ENCODE results near the gene SRRM5.

SRRM5 gene

GRCh38 chr19:43626838-43627237, 14.9 kb downstream of the SRRM5 start:
- TF ChIP-seq, protein P1, sequence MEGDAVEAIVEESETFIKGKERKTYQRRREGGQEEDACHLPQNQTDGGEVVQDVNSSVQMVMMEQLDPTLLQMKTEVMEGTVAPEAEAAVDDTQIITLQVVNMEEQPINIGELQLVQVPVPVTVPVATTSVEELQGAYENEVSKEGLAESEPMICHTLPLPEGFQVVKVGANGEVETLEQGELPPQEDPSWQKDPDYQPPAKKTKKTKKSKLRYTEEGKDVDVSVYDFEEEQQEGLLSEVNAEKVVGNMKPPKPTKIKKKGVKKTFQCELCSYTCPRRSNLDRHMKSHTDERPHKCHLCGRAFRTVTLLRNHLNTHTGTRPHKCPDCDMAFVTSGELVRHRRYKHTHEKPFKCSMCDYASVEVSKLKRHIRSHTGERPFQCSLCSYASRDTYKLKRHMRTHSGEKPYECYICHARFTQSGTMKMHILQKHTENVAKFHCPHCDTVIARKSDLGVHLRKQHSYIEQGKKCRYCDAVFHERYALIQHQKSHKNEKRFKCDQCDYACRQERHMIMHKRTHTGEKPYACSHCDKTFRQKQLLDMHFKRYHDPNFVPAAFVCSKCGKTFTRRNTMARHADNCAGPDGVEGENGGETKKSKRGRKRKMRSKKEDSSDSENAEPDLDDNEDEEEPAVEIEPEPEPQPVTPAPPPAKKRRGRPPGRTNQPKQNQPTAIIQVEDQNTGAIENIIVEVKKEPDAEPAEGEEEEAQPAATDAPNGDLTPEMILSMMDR (IDR thresholded peaks at IDR 0.05; ENCODE audit: insufficient read depth, low read length, poor library complexity, severe bottlenecking), result no peak
- Histone ChIP-seq H3K27me3 (replicated peaks; ENCODE audit: control insufficient read depth, insufficient read depth, low read length) (no peaks in the 10 kb centered on the region), H3K36me3 (ENCODE audit: control insufficient read depth, insufficient read depth, low read length) (no peaks in the 10 kb centered on the region), H3K4me3 (replicated peaks; ENCODE audit: low read depth, low read length) (no peak overlapping the region)
- DNase-seq (ENCODE audit: extremely low read depth, insufficient read length), result no peak

DNA sequence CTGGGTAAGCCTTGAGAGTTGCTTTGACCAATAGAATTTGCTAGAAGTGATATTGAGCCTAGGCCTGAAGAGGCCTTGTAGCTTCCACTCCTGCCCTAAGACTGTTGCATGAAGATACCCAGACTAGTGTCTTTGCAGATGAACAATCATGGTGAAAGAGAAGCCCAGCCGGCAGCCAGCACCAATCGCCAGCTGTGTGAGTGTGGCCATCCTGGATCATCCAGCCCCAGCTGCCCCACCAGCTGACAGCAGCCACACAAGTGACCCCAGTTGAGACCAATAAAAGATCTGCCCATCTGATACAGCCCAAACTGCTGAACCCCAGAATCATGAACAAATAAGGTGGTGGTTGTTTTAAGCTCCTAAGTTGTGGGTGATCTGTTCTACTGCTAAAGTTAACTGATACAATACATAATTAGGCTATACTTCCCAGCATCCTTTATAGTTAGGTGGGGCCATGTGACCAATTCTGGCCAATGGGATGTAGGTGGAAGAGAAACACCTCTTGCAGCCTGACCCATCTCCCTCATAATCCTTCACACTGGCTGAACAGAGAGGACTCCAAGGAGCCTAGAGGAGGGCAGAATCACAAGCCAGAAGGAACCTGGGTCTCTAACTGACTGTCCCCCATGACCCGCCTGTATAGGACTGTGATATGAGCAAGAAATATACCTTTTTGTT, 16.9 kb downstream of the SRRM5 start:
- TF ChIP-seq, protein P1 (IDR thresholded peaks at IDR 0.05; ENCODE audit: insufficient read depth, low read length, poor library complexity, severe bottlenecking), result no peak
- DNase-seq (ENCODE audit: extremely low read depth, insufficient read length), result no peak
- no peak overlapping the region for H3K4me3 ChIP-seq (replicated peaks; ENCODE audit: low read depth, low read length)
- H3K27me3 ChIP-seq (replicated peaks; ENCODE audit: control insufficient read depth, insufficient read depth, low read length), result no peaks in the 10 kb centered on the region
- H3K36me3 ChIP-seq (ENCODE audit: control insufficient read depth, insufficient read depth, low read length), result no peaks in the 10 kb centered on the region

DNA sequence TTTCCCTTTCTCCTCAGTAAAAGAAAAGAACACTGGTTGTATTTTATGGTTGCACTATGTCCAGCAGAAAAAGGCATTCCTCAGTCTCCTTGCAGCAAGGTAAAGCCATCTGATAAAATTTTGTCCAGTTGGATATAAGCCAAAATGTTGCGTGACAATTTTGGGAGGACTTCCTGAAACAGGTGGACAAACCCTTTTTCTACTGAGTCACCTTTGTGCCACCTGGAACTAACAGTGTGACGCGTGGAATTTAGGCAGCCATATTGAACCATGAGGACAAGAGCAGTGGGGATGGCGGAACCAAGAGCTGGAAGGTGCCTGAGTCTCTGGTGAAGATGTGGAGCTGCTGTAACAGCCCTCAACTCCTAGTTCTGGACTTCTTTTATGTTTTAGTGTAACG, 19.6 kb downstream of the SRRM5 start:
- TF ChIP-seq, protein P1 (IDR thresholded peaks at IDR 0.05; ENCODE audit: insufficient read depth, low read length, poor library complexity, severe bottlenecking), result no peak
- H3K27me3 ChIP-seq (replicated peaks; ENCODE audit: control insufficient read depth, insufficient read depth, low read length), result no peaks in the 10 kb centered on the region
- no peak overlapping the region for H3K4me3 ChIP-seq (replicated peaks; ENCODE audit: low read depth, low read length)
- no peak for DNase-seq (ENCODE audit: extremely low read depth, insufficient read length)
- H3K36me3 ChIP-seq (ENCODE audit: control insufficient read depth, insufficient read depth, low read length), result no peaks in the 10 kb centered on the region

DNA sequence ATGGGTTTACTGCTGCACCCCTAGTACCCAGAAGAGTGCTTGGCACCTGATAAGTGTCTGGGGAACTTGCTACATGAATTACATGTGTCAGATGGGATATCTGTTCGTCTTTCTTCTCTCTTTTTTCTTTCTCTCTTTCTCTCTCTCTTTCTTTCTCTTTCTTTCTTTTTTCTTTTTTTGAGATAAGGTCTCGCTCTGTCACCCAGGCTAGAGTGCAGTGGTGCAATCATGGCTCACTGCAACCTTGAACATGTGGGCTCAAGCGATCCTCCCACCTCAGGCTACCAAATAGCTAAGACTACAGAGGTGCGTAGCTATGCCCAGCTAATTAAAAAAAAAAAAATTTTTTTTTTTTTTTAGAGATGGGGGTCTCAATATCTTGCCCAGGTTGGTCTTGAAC, 21.6 kb downstream of the SRRM5 start:
- TF ChIP-seq, protein P1 (IDR thresholded peaks at IDR 0.05; ENCODE audit: insufficient read depth, low read length, poor library complexity, severe bottlenecking), result no peak

DNA sequence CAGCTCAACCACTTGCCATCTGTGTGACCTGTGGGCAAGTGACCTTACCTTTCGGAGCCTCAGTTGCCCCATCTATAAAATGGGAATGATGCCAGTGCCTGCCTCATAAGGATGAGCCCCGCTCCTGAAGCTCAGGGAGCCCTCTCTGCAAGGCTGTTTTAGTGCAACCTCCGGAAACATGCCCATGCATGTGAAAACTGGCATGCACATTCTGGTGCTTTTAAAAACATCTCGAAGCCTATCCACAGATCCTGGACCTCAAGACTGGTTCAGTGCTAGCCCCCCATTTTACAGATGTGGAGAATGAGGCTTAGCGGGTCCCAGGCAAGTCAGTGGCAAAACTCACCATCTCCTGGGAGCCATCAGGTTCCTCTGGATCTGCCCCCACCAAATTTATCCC, 22.2 kb downstream of the SRRM5 start:
- no peak overlapping the region for H3K4me3 ChIP-seq (replicated peaks; ENCODE audit: low read depth, low read length)
- DNase-seq (ENCODE audit: extremely low read depth, insufficient read length), result no peak
- peaks cover 8% of the 10 kb centered on the region for H3K27me3 ChIP-seq (replicated peaks; ENCODE audit: control insufficient read depth, insufficient read depth, low read length)
- TF ChIP-seq, protein P1 (IDR thresholded peaks at IDR 0.05; ENCODE audit: insufficient read depth, low read length, poor library complexity, severe bottlenecking), result no peak
- H3K36me3 ChIP-seq (ENCODE audit: control insufficient read depth, insufficient read depth, low read length), result no peaks in the 10 kb centered on the region

More for the DNA sequence above, 21.6 kb downstream of the SRRM5 start:
- Histone ChIP-seq H3K36me3 (ENCODE audit: control insufficient read depth, insufficient read depth, low read length) (no peaks in the 10 kb centered on the region), H3K4me3 (replicated peaks; ENCODE audit: low read depth, low read length) (no peak overlapping the region), H3K27me3 (replicated peaks; ENCODE audit: control insufficient read depth, insufficient read depth, low read length) (peaks cover 7% of the 10 kb centered on the region)
- no peak for DNase-seq (ENCODE audit: extremely low read depth, insufficient read length)

DNA sequence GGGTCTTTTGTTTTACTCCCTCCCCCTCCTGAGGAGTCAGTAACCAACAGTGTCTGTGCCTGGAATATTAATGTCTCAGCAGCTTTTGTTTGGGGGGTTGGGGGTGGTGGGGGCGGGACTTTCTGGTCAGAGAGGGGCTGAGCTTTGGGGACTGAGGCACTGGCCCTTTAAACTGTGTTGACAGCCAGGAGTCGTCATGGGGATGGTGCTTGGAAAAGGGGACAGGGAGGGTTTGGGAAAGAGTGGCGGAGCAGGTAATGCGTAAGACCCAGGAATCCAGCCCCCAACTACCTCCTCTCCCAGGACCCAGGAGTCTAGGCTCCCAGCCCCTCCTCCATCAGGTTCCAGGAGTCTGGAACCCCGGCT, 22.6 kb downstream of the SRRM5 start:
- H3K36me3 ChIP-seq (ENCODE audit: control insufficient read depth, insufficient read depth, low read length), result no peaks in the 10 kb centered on the region
- TF ChIP-seq, protein P1 (IDR thresholded peaks at IDR 0.05; ENCODE audit: insufficient read depth, low read length, poor library complexity, severe bottlenecking), result no peak
- no peak overlapping the region for H3K4me3 ChIP-seq (replicated peaks; ENCODE audit: low read depth, low read length)
- peaks cover 8% of the 10 kb centered on the region for H3K27me3 ChIP-seq (replicated peaks; ENCODE audit: control insufficient read depth, insufficient read depth, low read length)
- DNase-seq (ENCODE audit: extremely low read depth, insufficient read length), result no peak
